Tibial nerve (tissue), 4 donors: Measurements from ENCODE around the gene SELENON. TPM values are rescaled to one million over a fixed set of nuclear protein-coding genes. Genes with fewer than 3 reads are reported as not detected.

Experiments
- DNase-seq, 2 donors: peaks; one replicate each; pipeline ENCODE4 v3.0.0-alpha.2; 2019; ENCODE audit warnings: low spot score in 2 of 2
- H3K27ac ChIP-seq, 4 donors: fragments of 200-600 bp; sonication (generic) in 3 of 4; one replicate each; pipeline ENCODE4 v1.5.1; 2017 to 2019; ENCODE audit warnings: mild to moderate bottlenecking in 1 of 4
- H3K27me3 ChIP-seq, 2 donors: fragments of 200-600 bp; sonication (generic) in 1 of 2; one replicate each; pipeline versions ENCODE4 v1.5.1 to v1.6.0; 2017 to 2019
- H3K36me3 ChIP-seq, 3 donors: fragments of 200-600 bp; sonication (generic); one replicate each; pipeline ENCODE4 v1.5.1; 2018 to 2019
- H3K4me1 ChIP-seq, 4 donors: fragments of 200-600 bp; sonication (generic) in 3 of 4; one replicate each; pipeline ENCODE4 v1.5.1; 2017 to 2019
- H3K4me3 ChIP-seq, 4 donors: fragments of 200-600 bp; sonication (generic) in 3 of 4; one replicate each; pipeline ENCODE4 v1.5.1; 2017 to 2019; ENCODE audit warnings: mild to moderate bottlenecking in 1 of 4, moderate library complexity in 1 of 4
- H3K9me3 ChIP-seq, 4 donors: fragments of 200-600 bp; sonication (generic) in 3 of 4; one replicate each; pipeline ENCODE4 v1.5.1; 2017 to 2019
- EP300 ChIP-seq, 2 donors: sonication (generic); formaldehyde crosslinking; IDR thresholded peaks; one replicate each; pipeline ENCODE4 v1.6.1; 2017; ENCODE audit warnings: antibody characterized with exemption in 2 of 2, mild to moderate bottlenecking in 1 of 2
- POLR2A ChIP-seq, 2 donors: fragments of 450-650 bp; IDR thresholded peaks; one replicate each; pipeline ENCODE4 v1.6.1; 2017; ENCODE audit warnings: antibody characterized with exemption in 2 of 2, mild to moderate bottlenecking in 2 of 2, moderate library complexity in 2 of 2
- WGBS, 2 donors: methylation state at CpG; one replicate each; pipeline ENCODE4 v1.1.5; 2018; 5-methylcytosine and 5-hydroxymethylcytosine counted together
- total RNA-seq, 4 donors: library from RNA; depleted of rRNA; stranded (reverse); fragments of >200 nt; gene quantifications; one replicate each; pipeline ENCODE4 v1.1.0, GENCODE V29; 2016
- TF ChIP-seq, protein P1 (sequence below), 5 experiments: fragments of 200-600 bp in 3 of 5; fragments of 450-650 bp in 2 of 5; sonication (generic) in 3 of 5; IDR thresholded peaks; one replicate each; pipeline ENCODE4 v1.5.1; 2016 to 2019; ENCODE audit warnings: antibody characterized with exemption in 5 of 5, mild to moderate bottlenecking in 3 of 5, moderate library complexity in 2 of 5

SELENON gene, protein sequence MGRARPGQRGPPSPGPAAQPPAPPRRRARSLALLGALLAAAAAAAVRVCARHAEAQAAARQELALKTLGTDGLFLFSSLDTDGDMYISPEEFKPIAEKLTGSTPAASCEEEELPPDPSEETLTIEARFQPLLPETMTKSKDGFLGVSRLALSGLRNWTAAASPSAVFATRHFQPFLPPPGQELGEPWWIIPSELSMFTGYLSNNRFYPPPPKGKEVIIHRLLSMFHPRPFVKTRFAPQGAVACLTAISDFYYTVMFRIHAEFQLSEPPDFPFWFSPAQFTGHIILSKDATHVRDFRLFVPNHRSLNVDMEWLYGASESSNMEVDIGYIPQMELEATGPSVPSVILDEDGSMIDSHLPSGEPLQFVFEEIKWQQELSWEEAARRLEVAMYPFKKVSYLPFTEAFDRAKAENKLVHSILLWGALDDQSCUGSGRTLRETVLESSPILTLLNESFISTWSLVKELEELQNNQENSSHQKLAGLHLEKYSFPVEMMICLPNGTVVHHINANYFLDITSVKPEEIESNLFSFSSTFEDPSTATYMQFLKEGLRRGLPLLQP
- 10 to 100 TPM; 17.6 to 54.0 (median 36.8) TPM for total RNA-seq

DNA sequence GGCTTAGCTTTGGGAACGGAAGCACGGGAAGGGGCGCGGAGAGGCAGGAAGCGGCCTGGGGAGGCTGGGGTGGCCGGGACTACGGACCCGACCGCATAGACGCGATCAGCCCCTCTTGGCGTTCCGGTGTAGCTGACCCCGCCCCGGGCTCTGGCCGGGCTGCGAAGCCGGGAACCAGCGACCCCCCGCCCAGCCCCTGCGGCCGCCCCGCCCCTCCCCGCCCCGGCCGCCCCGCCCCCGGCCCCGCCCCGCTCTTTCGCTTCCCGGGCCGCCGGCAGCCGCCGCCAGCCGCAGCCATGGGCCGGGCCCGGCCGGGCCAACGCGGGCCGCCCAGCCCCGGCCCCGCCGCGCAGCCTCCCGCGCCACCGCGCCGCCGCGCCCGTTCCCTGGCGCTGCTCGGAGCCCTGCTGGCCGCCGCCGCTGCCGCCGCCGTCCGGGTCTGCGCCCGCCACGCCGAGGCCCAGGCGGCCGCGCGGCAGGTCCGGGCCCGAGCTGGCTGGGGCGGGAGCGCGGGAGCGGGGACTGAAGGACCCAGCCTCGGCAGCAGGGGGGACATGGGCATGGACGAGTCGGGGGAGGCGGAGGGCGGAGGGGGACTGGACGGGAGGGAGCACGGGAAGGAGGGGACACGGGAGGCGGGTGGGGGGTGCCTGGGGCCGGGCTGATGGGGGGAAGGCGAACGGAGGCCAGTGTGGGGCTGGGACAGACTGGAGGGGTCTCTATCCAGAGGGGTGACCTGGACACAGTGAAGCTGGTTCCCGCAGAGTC, at the start of gene SELENON:
SELENON (plus strand) TSS at position 259 of the 768 bp plus-strand sequence; CDS start at position 297, 38 bp downstream.
- Histone ChIP-seq H3K9me3 (no peaks in the 10 kb centered on the region), H3K27me3 (no peaks in the 10 kb centered on the region), H3K4me1 (peaks cover 0 to 78% (median 27%) of the 10 kb centered on the region in 4 donors), H3K4me3 (peak within 1 kb of the TSS; percentile 48 to 77 (median 68)), H3K27ac (peak within 1 kb of the TSS; percentile 74 to 91 (median 82)), H3K36me3 (peaks cover 0 to 3% (median 0%) of the 10 kb centered on the region in 3 donors)
- DNase-seq: no peak
- TF ChIP-seq POLR2A (IDR thresholded peaks at IDR 0.05) (no peak), EP300 (IDR thresholded peaks at IDR 0.05) (peak in 1 of 2 donors; percentile 20)
- TF ChIP-seq, protein P1, sequence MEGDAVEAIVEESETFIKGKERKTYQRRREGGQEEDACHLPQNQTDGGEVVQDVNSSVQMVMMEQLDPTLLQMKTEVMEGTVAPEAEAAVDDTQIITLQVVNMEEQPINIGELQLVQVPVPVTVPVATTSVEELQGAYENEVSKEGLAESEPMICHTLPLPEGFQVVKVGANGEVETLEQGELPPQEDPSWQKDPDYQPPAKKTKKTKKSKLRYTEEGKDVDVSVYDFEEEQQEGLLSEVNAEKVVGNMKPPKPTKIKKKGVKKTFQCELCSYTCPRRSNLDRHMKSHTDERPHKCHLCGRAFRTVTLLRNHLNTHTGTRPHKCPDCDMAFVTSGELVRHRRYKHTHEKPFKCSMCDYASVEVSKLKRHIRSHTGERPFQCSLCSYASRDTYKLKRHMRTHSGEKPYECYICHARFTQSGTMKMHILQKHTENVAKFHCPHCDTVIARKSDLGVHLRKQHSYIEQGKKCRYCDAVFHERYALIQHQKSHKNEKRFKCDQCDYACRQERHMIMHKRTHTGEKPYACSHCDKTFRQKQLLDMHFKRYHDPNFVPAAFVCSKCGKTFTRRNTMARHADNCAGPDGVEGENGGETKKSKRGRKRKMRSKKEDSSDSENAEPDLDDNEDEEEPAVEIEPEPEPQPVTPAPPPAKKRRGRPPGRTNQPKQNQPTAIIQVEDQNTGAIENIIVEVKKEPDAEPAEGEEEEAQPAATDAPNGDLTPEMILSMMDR (IDR thresholded peaks at IDR 0.05): no peak
- 1% methylated on average over 43 to 53 of the region's 91 CpGs for WGBS, 2 donors

DNA sequence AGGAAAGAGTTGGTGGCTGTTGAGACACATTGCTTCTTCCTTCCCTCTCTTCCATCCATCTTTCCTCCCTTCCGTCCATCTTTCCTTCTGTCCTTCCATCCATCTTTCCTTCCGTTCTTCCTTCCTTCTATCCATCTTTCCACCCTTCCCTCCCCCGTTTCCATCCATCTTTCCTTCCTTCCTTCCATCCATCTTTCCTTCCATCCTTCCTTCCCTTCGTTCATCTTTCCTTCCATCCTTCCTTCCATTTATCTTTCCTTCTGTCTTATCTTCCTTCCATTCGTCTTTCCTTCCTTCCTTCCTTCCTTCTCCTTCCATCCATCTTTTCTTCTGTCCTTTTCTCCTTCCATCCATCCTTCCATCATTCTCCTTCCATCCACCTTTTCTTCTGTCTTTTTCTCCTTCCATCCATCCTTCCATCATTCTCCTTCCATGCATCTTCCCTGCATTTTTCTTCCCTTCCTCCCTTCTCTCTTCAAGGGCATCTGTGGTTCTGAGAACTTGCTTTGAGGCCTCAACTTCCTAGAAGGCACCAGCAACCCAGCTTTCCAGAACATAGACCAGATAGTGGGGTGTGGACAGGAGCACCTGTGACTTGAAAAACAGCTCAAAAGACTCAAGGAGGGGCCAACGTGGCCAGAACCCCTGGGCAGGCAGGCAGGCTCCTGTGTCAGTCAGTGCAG, 48.9 kb upstream of the SELENON start:
- no peak for DNase-seq
- WGBS, 2 donors: 86 to 87% methylated on average over 6 of the region's 6 CpGs
- no peak overlapping the region for H3K27ac ChIP-seq
- H3K9me3 ChIP-seq: no peaks in the 10 kb centered on the region
- peaks cover 0 to 31% (median 0%) of the 10 kb centered on the region in 4 donors for H3K4me1 ChIP-seq
- H3K27me3 ChIP-seq: no peaks in the 10 kb centered on the region
- H3K36me3 ChIP-seq: peaks cover 0 to 40% (median 0%) of the 10 kb centered on the region in 3 donors
- no peak overlapping the region for H3K4me3 ChIP-seq
- no peak for TF ChIP-seq POLR2A (IDR thresholded peaks at IDR 0.05)

DNA sequence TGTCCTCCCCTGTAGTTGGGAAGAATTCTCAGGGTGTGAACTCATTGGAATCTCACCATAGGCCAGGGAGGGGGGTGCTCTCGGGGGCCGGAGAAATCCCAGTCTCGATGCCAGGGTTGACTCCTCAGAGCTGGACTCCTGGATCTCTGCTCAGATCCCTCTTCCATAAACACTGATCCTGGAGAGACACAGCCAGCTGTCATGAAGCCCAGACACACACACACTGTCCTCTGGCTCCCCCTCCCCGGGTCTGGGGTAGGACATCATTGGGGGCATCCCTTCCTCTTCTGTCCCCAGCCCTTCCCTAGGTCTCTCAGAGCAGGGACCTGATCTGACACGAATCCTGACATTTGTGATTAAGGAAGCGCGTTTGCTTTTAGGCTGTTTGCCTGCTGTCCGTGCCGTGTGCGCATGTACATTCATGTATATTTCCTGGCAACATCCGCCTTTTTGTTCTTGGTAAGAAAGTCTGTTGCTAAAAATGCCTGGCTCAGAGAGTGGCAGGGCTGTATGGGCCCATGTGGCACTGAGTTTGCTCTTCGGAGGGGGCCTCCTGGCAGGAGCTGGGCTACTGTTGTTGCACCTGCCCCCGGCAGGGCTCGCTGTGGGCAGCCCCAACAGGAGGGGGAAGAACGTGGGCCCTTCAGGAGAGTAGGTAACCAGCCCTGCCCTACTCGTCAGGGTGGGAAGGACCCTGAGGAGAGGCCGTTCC, 45.4 kb upstream of the SELENON start:
- Histone ChIP-seq H3K36me3 (peaks cover 0 to 47% (median 0%) of the 10 kb centered on the region in 3 donors), H3K27me3 (no peaks in the 10 kb centered on the region), H3K27ac (no peak overlapping the region), H3K4me3 (no peak overlapping the region), H3K9me3 (no peaks in the 10 kb centered on the region), H3K4me1 (peaks cover 0 to 9% (median 0%) of the 10 kb centered on the region in 4 donors)
- WGBS, 2 donors: 61 to 65% methylated on average over 10 to 17 of the region's 17 CpGs
- DNase-seq: no peak
- TF ChIP-seq, protein P1 (IDR thresholded peaks at IDR 0.05): no peak
- TF ChIP-seq POLR2A (IDR thresholded peaks at IDR 0.05): no peak
- no peak for TF ChIP-seq EP300 (IDR thresholded peaks at IDR 0.05)

DNA sequence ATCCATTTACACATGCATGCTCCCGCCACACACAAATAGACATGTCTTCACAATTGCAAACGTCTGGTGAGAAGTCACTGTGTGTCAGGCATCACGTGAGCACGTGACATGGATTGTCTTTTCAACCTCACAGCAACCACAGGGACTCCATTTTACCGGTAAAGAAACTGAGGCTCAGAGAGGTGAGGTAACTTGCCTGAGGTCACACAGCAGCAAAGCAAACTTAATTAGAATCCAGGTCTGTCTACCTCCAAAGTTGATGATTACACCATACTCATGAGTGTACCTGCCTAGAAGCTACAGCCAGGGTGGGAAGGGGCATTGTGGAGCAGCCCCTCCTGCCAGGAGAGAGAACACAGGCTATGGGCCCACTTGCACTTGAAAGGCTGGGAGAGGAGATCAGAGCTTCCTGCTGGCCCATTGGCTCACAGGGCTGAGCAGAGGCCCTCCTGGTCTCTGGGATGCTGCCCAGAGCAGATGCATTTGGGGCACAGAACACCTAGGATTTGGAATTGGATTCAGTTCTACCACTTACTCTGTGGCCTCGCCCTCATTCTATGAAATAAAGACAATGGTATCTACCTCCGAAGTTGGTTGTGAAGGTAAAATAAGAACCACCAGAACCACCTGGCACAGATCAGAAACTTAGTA, 44.4 kb upstream of the SELENON start:
- WGBS, 2 donors: 89% methylated on average over 7 of the region's 7 CpGs
- Histone ChIP-seq H3K4me3 (no peak overlapping the region), H3K27me3 (no peaks in the 10 kb centered on the region), H3K36me3 (peaks cover 0 to 52% (median 0%) of the 10 kb centered on the region in 3 donors), H3K4me1 (peaks cover 0 to 9% (median 0%) of the 10 kb centered on the region in 4 donors), H3K27ac (no peak overlapping the region), H3K9me3 (no peaks in the 10 kb centered on the region)
- TF ChIP-seq, protein P1 (IDR thresholded peaks at IDR 0.05): no peak
- TF ChIP-seq EP300 (IDR thresholded peaks at IDR 0.05) (no peak), POLR2A (IDR thresholded peaks at IDR 0.05) (no peak)
- no peak for DNase-seq
